SU-DHL-6 (cell line): ENCODE measurements around the gene THAP12.
"Not testable (repeated sequence)": the region's sequence is repeated elsewhere in the genome, so short reads cannot be mapped to it uniquely, and the experiment has no call there.

Source experiments
- H2AFZ ChIP-seq: fragments of 200-600 bp; sonication (generic); 2 replicates; pipeline ENCODE4 v1.6.1; 2014; ENCODE audit warnings: low read depth, mild to moderate bottlenecking, moderate library complexity, mixed read lengths, antibody characterized with exemption, low read length; ENCODE audit not compliant: severe bottlenecking
- H3F3A ChIP-seq: fragments of 200-600 bp; shearing (Covaris generic); 2 replicates; pipeline ENCODE4 v1.6.0; 2016; ENCODE audit warnings: antibody characterized with exemption, mild to moderate bottlenecking; ENCODE audit not compliant: insufficient read depth
- H3K27ac ChIP-seq: fragments of 200-600 bp; sonication (generic); 2 replicates; pipeline ENCODE4 v1.5.1; 2016; ENCODE audit warnings: low read depth, mild to moderate bottlenecking, low read length, moderate library complexity, mixed read lengths
- H3K27me3 ChIP-seq: fragments of 200-600 bp; sonication (generic), shearing (Covaris generic); 2 replicates; pipeline ENCODE4 v1.6.0; 2014; ENCODE audit warnings: mild to moderate bottlenecking, low read length
- H3K36me3 ChIP-seq: fragments of 200-600 bp; sonication (generic); 2 replicates; pipeline ENCODE4 v1.6.1; 2014; ENCODE audit warnings: mild to moderate bottlenecking, low read length, mixed read lengths
- H3K4me2 ChIP-seq: fragments of 300-600, 200-600 bp; shearing (Covaris generic), sonication (generic); 2 replicates; pipeline ENCODE4 v1.6.0; 2014; ENCODE audit warnings: low read length, low read depth, mild to moderate bottlenecking; ENCODE audit not compliant: poor library complexity, severe bottlenecking
- H3K4me3 ChIP-seq: fragments of 200-600 bp; sonication (generic); 2 replicates; pipeline ENCODE4 v1.5.1; 2014; ENCODE audit warnings: antibody characterized with exemption, low read length, mild to moderate bottlenecking, mixed read lengths; ENCODE audit not compliant: insufficient read depth, poor library complexity, severe bottlenecking
- H3K79me2 ChIP-seq: fragments of 200-600 bp; sonication (generic); 2 replicates; pipeline ENCODE4 v1.6.1; 2014; ENCODE audit warnings: mild to moderate bottlenecking, low read length, moderate library complexity; ENCODE audit not compliant: insufficient read depth
- H3K9ac ChIP-seq: fragments of 200-600 bp; sonication (generic); 2 replicates; pipeline ENCODE4 v1.7.0; 2014; ENCODE audit warnings: mild to moderate bottlenecking, low read length
- H3K9me2 ChIP-seq: fragments of 200-600 bp; sonication (generic); replicated peaks from 2 replicates; pipeline ENCODE4 v1.6.1; 2014; ENCODE audit warnings: low read length; ENCODE audit not compliant: insufficient read depth
- H3K9me3 ChIP-seq: fragments of 200-600 bp; sonication (generic); 2 replicates; pipeline ENCODE4 v1.6.1; 2014; ENCODE audit warnings: low read length, mixed read lengths; ENCODE audit not compliant: insufficient read depth
- H4K20me1 ChIP-seq: fragments of 200-600 bp; sonication (generic); 2 replicates; pipeline ENCODE4 v1.6.1; 2014; ENCODE audit warnings: low read depth, mild to moderate bottlenecking, antibody characterized with exemption, low read length, moderate library complexity, mixed read lengths
- EZH2phosphoT487 ChIP-seq: fragments of 200-600 bp; sonication (generic), shearing (Covaris generic); conservative IDR thresholded peaks from 2 replicates; pipeline ENCODE4 v1.6.1; 2018; ENCODE audit warnings: mild to moderate bottlenecking, antibody characterized with exemption, low read length, moderate library complexity, mixed read lengths
- TF ChIP-seq, protein P1 (sequence below): fragments of 200-600 bp; sonication (generic); IDR thresholded peaks from one replicate; pipeline ENCODE4 v1.5.1; 2017; ENCODE audit warnings: antibody characterized with exemption, mild to moderate bottlenecking, low read length, moderate library complexity; ENCODE audit not compliant: insufficient read depth, poor library complexity, severe bottlenecking

The THAP12 gene

GRCh38 chr11:76325185-76325584, 55.7 kb downstream of the THAP12 start:
- Histone ChIP-seq H3K4me3 (no peak overlapping the region), H3K9me2 (no peaks in the 10 kb centered on the region), H3K36me3 (no peaks in the 10 kb centered on the region), H4K20me1 (no peaks in the 10 kb centered on the region), H3F3A (no peaks in the 10 kb centered on the region), H3K79me2 (no peaks in the 10 kb centered on the region), H3K27me3 (no peaks in the 10 kb centered on the region), H3K4me2 (no peak overlapping the region), H3K27ac (no peak overlapping the region), H2AFZ (no peak overlapping the region), H3K9me3 (no peaks in the 10 kb centered on the region), H3K9ac (no peak overlapping the region)
- no peak for TF ChIP-seq EZH2phosphoT487
- TF ChIP-seq, protein P1, sequence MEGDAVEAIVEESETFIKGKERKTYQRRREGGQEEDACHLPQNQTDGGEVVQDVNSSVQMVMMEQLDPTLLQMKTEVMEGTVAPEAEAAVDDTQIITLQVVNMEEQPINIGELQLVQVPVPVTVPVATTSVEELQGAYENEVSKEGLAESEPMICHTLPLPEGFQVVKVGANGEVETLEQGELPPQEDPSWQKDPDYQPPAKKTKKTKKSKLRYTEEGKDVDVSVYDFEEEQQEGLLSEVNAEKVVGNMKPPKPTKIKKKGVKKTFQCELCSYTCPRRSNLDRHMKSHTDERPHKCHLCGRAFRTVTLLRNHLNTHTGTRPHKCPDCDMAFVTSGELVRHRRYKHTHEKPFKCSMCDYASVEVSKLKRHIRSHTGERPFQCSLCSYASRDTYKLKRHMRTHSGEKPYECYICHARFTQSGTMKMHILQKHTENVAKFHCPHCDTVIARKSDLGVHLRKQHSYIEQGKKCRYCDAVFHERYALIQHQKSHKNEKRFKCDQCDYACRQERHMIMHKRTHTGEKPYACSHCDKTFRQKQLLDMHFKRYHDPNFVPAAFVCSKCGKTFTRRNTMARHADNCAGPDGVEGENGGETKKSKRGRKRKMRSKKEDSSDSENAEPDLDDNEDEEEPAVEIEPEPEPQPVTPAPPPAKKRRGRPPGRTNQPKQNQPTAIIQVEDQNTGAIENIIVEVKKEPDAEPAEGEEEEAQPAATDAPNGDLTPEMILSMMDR = no peak

DNA sequence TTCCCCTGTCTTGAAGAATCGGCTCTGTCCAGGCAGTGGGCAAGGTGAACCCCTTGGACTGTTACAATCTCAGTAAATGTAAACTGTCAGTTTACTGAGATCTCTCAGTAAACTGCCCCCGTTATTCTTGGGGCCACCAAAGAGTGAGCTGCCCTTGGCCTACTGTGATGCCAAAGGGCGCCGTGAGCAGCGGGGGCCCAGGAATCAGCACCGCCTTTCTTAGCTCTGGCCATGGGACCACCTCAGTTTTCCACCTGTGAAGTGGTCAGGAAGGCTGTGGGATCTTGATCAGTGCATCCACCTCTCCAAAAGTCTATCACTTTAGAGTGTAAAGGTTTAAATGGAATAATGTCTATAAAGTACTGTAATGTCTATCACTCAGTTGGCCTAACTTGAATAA, 57.1 kb downstream of the THAP12 start:
- Histone ChIP-seq H3K9ac (no peak overlapping the region), H3K79me2 (no peaks in the 10 kb centered on the region), H3K9me2 (no peaks in the 10 kb centered on the region), H3K4me3 (no peak overlapping the region), H3K9me3 (no peaks in the 10 kb centered on the region), H4K20me1 (no peaks in the 10 kb centered on the region), H3F3A (no peaks in the 10 kb centered on the region), H3K27ac (no peak overlapping the region), H2AFZ (no peak overlapping the region), H3K36me3 (no peaks in the 10 kb centered on the region), H3K27me3 (no peaks in the 10 kb centered on the region), H3K4me2 (no peak overlapping the region)
- TF ChIP-seq, protein P1 = no peak
- TF ChIP-seq EZH2phosphoT487 = no peak

GRCh38 chr11:76323375-76323774, 57.6 kb downstream of the THAP12 start:
- H3K79me2 ChIP-seq, H3K4me3 ChIP-seq, H3K9me2 ChIP-seq, H3K9me3 ChIP-seq, H3F3A ChIP-seq, H4K20me1 ChIP-seq, H3K4me2 ChIP-seq, H3K9ac ChIP-seq, H2AFZ ChIP-seq, H3K27me3 ChIP-seq, H3K27ac ChIP-seq, H3K36me3 ChIP-seq: not testable (repeated sequence)

GRCh38 chr11:76322942-76323341, 58.0 kb downstream of the THAP12 start:
- Histone ChIP-seq H3K9me2 (no peaks in the 10 kb centered on the region), H3K4me2 (no peak overlapping the region), H3K36me3 (no peaks in the 10 kb centered on the region)

More at GRCh38 chr11:76322942-76323341, 58.0 kb downstream of the THAP12 start:
- no peaks in the 10 kb centered on the region for H3K27me3 ChIP-seq
- no peak overlapping the region for H3K4me3 ChIP-seq
- no peak overlapping the region for H3K27ac ChIP-seq
- H4K20me1 ChIP-seq = no peaks in the 10 kb centered on the region
- no peaks in the 10 kb centered on the region for H3K79me2 ChIP-seq
- no peak overlapping the region for H3K9ac ChIP-seq
- no peak overlapping the region for H2AFZ ChIP-seq
- H3K9me3 ChIP-seq = no peaks in the 10 kb centered on the region
- TF ChIP-seq, protein P1 = no peak
- TF ChIP-seq EZH2phosphoT487 = no peak
- H3F3A ChIP-seq = no peaks in the 10 kb centered on the region
